Ramos (cell line): ENCODE results near the gene PPFIBP2.

Experiments
- in situ Hi-C: fragments of 300-500 bp; cut with MboI; formaldehyde crosslinking; loops from one replicate; pipeline ENCODE4 v1.14.3; 2022; ENCODE audit warnings: low sequenced_read_pairs; ENCODE audit not compliant: unreplicated experiment

Gene PPFIBP2

DNA sequence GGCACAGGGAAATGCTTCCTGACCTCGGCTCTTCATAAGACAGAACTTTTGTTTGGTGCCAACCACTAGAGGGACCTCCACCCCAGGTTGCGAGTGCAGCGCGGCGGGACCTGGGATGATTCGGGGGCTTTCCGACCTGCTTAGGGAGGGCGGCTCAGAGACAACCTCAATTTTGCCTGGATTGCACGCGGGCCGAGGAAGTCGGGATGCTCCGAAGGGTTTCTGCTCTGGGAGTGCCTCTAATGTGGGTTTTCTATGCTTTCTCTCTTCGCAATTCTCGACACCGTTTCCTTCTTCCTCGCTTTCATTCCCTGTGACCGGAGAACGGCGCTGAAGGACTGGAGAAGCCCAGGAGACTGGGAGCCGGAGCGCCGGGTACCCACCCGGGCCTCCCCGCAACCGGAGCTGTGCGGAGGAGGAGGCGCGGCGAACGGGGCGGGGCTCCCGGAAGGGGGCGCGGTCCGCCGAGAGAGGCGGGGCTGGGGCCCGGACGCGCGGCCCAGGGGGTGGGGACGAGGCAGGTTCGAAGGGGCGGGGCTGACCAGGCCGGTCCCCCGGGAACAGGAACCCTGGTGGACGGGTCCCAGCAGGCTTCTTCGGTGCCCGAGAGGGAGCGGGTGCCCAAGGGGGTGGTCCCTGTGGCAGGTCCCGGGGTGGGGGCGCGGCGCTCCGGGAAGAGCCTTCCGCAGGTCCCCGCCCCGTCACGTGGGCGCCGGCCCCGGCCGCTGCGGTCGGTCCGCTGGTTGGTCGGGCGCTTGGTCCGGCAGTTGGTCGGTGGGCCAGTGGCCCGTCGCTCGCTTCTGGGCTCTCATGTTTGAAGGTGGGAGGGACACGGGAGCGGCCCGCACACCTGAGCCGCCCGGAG lies at the start of gene PPFIBP2:
TSS of gene PPFIBP2 (plus strand) at position 766 of the 865 bp plus-strand sequence. CDS start 35,477 bp downstream, outside the sequence.
- in situ Hi-C loops: no loop called here

DNA sequence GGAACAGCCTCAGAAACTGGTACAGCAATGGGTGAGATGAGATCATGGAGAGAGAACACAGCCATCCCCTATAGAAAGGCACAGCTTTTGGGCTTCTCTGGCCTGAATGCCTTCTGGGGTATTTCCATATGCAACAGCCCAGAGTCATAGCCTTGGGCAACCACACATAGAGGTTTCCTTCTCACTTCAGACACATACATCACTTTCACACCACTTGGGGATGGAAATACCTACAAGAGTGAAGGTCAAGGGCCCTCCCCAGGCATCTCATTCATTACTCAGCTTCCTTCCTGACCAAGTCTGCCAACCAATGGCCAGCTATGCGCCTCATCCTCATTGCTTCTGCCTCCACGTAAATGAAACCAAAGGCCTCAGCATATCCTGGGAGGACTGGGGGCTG lies 46.1 kb upstream of the PPFIBP2 start:
- in situ Hi-C loops: no loop called here

DNA sequence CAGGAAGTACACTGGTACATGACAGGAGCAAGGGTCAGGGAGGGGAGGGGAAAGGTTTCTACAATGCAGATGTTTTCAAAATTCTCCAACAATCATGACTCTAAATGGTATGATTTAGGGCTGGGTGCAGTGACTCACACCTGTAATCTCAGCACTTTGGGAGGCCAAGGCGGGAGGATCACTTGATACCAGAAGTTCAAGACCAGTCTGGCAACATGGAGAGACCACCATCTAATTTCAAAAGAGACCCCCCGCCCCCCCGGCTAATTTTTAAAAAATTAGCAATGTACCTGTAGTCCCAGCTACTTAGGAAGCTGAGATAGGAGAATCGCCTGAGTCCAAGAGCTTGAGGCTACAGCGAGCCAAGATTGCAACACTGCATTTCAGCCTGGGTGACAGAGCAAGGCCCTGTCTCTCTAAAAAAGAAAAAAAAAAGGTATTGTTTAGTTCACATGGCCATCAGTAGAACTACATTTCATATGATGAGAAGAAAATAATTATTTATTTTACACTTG lies 44.4 kb upstream of the PPFIBP2 start:
- in situ Hi-C loops: no loop called here

DNA sequence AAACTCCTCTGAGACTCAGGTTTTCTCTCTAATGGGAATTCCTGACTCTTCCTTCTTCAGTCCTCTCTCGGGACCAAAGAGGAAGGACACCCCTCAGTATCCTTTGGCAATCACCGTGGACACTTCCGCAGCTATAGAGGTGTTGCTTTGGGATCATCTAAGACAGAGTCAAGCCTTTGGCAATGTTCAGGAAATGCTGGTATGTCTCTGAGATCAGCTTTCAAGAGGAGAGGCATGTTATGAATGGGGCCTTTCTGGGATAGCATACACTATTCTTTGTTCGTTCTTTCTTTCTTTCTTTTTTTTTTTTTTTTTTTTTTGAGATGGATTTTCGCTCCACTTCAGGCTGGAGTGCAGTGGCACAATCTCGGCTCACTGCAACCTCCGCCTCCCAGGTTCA lies 42.7 kb upstream of the PPFIBP2 start:
- in situ Hi-C loops: no loop called here

DNA sequence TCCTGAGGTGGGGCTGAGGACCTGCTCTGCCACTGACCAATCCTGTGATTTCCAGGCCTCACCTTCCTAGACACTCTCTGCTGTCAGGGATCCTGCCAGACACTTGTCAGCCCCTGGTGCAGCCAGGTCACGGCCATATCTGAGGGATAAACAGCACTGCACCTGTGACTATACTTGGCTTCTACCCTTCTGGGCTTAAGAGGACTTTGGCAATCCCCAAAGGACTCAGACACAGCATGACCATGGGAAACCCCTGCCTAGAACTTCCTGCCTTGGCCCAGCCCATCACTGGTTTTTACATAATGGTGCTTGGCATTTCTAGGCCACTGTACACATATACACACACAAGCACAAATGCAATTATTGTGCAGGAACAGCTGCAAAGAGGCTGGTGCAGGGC lies 40.1 kb upstream of the PPFIBP2 start:
- in situ Hi-C loops: no loop called here

DNA sequence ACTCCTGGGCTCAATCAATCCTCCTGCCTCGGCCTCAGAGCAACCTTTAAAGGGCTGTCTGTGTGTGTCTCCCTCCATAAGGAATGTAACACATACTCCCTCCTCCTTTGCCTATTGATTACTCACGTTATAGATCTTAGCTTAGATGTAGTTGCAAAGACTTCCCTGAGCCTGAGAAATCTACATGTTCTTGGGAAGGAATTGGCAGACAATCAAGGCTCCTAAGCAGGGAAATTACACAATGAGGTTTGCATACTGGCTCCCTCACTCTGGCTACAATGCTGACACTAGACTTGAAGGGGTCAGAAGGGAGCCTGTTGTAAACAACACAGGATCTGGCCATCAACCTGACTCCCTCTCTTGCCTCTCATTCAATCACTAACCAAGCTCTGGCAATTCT lies 33.7 kb upstream of the PPFIBP2 start:
- in situ Hi-C loops: no loop called here

DNA sequence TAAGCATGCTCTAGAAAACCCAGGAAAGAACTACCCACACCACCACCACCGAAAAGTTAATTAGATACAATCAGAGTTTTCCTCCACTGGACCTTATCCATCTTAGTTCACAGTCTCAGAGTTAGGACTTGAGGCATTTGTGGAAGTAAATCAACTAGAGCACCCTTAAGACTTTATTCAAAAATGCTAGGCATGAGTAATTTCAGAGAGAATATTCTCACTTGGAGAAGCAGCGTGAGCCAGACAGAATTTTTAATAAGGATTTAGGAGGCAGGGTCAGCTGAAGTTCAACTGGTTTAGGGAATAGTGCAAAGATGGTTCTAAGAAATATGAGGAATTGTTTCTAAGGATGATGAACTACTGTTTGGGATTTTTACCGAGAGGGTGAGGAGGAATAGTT lies 29.7 kb upstream of the PPFIBP2 start:
- in situ Hi-C loops: no loop called here

DNA sequence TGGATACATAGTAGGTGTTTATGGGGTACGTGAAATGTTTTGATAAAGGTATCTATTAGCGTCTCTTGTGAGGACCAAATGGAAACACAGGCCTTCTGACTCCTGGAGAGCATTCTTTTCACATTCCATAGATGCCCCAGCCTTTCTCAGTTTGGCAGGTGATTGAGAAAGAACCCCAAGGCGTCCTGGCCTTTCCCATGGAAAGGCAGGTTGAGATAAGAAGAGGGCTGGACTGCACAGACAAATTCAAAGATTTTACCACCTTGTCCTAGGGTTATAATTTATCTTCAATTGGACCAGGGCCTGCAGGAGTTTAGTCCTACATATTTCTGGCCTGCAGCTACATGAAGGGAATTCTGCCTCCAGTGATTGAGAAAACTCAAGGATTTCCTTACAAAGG lies 29.2 kb upstream of the PPFIBP2 start:
- in situ Hi-C loops: no loop called here

DNA sequence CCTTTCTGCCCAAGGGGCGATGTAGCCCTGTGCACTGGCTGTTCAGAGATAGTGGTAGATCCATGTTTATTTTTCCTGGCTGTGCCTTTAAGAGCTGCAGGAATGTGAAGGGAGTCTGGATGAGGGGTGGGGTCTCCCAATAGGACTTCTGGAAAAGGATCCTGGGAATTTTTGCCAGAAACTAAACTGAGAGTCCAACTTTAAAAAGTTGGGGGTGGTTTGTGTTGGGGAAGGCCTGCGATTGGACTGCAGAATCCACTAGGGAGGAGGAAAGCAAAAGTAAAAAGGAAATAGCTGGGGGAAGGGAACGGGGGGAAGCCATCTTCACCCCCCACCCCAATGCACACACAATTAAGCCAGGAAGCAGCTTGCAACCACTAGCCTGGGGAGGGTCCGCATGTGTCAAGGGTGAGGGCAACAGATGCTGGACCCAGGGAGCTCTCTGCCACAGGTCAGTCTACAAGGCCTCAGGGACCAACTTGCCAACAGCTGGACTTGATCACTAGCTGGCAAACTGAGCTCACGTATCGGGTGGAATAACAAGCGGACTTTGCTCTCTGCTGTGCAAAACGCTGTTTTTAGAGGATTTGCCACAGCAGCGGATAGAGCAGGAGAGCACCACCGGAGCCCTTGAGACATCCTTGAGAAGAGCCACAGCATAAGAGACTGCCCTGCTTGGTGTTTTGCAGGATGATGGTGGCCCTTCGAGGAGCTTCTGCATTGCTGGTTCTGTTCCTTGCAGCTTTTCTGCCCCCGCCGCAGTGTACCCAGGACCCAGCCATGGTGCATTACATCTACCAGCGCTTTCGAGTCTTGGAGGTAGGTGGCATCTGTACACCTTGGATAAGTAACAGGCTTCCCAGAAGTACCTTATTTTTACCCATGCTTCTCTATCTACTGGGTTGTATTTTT lies 28.4 kb upstream of the PPFIBP2 start, which contains the start of gene OLFML1:
TSS of gene OLFML1 (plus strand) at position 321 of the 912 bp plus-strand sequence. CDS start at position 691, 370 bp downstream.
- in situ Hi-C loops: no loop called here

DNA sequence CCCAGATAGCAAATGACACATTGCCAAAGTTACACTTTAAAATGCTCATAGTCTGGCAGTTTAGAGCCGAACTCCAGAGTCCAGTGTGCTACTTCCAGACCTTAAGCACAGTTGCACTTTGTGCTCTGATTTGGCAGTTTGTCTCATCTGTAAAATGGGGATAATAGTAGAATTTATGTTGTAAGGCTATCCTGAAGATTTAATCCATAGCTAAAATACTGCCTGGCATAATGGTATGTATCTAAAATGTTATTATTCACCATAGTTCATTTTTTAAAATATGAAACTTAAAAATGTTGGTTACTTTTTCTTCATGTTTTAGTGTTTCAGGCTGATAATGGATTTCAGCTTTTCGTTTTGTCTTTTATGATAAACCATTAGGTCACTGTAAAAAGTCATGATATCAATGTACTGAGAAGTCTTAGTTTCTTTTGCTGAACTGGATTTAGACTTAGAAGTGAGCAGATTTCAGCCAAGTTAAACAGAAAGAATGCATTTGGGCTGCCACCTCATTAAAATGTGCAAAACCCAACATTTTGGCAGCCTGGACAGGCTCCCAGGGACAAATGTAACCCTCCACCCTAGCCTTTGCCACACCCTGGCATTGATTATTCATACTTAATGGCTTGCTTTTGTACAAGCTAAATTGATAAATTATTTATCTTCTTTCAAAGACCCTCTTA lies 27.6 kb upstream of the PPFIBP2 start:
- in situ Hi-C loops: no loop called here

DNA sequence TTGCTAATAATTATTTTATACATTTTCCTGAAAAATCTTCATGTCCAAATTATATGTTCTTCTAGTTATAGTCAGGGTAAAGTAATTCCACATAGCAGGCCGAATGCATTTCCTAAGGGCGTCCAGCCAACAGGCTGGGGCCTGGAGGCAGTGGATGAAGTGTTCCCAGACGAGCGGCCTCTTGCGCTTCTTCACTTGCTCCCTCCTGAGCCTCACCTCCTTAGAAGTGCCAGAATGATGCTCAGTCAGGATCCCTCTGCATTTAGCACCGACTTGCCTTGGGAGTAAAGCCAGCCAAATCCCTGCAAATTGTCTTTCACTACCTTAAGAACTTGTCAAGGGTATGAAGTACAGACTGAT lies 27.0 kb upstream of the PPFIBP2 start:
- in situ Hi-C loops: no loop called here

DNA sequence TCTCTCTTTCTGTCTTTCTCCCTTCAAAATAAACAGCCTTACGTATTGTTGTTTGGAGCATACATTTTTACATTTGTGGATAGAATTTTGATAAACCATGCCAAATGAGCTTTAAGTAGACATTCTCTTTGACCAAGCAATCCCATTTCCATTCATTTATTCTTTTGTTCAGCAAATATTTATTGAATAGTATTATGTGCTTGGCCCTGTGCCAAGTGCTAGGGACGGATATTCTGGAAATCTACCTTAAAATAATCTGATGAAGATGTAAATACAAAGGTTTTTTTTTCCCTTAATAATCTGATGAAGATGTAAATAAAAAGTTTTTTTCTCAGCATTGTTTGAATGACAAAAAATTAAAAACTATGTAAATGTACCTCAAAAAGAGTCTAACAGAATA lies 26.4 kb upstream of the PPFIBP2 start:
- in situ Hi-C loops: no loop called here

DNA sequence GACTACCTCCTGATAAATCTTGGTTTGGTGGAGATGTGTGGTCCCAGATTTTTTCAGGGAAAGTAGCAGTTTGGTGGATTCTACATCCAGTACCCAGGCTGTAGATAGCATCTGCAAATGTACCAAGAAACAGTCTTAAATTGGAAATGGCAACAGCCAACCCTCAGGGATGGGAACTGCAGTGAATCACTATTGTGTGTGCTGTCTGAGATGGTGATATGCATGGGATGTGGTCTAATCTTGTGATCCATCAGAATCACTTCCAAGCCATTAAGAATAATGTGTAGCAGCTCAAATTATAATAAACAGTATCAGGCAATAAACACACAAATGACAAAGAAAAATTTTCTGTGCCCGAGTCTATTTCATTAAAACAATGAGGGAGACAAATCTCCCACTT lies 25.1 kb upstream of the PPFIBP2 start:
- in situ Hi-C loops: no loop called here

DNA sequence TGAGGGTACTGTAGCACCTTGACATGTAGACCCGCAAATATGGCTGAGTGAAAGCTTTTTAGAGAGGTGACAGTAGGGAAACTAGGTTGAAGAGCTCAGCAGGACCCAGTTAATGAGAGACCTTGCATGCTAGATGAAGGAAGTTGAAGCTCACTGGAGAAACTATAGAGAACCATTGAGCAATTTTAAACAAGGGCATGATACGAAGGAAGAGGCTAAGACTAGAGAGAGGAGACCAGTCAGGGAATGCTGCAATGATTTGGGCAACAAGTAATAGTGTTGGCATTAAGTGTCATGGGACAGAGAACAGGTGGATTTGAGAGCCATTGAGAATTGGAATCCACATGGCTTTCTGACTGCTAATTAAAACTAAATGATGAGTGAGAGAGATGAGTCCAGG lies 24.4 kb upstream of the PPFIBP2 start:
- in situ Hi-C loops: no loop called here

DNA sequence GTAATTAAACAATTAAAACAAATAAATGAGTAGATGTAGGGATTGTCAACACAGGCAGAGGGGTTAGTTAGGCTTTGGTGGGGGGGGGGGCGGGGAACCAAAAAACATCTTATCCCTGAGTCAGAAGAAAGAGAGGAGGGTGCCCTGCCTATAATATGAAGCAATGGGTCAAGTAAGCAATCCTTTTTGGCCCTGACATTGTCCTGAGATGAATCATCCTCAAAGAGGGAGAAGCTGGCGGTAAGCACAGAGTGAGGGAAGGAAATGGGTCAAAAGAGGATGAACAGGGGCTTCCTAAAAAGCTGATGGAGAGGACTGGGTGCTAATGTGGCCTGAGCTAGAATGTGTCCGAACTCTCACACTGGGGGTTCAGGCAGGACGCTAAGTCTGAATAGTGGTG lies 23.7 kb upstream of the PPFIBP2 start:
- in situ Hi-C loops: no loop called here

DNA sequence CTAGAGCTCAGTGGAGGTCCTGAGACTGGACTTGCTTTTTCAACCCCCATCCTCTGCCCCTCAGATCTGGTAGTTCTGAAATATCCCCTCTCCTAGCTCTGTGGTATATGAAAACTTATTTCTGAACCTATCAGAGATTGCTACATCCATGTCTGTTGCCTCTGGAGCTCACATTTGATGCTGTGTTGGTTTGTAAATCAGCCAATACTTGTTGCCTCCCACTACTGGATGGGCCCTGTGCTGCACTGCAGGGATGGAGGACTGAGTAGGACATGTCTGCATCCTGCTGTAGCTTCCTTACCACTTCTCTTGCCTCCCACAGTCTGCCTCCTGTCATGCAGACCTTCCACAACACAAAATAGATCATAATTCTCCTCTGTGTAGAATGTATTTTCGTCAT lies 23.3 kb upstream of the PPFIBP2 start:
- in situ Hi-C loops: no loop called here

DNA sequence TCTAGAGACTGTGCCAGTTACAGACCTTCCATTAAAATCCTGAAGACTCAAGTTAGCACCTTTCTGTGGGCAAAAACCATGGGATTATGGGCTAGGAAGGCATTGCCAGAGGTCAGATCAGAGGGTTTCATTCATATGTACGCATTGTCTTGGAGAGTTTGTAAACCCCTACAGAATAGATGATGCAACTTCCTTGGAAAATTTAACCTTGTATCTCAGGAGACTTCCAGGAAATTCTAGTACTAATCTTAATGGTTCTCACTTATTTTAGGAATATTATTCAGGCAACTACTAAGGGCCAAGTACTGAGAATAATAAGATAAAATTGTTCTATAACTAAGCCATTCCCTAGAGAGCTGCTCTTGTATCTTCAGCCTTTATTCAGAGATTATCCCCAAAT lies 21.5 kb upstream of the PPFIBP2 start:
- in situ Hi-C loops: no loop called here

DNA sequence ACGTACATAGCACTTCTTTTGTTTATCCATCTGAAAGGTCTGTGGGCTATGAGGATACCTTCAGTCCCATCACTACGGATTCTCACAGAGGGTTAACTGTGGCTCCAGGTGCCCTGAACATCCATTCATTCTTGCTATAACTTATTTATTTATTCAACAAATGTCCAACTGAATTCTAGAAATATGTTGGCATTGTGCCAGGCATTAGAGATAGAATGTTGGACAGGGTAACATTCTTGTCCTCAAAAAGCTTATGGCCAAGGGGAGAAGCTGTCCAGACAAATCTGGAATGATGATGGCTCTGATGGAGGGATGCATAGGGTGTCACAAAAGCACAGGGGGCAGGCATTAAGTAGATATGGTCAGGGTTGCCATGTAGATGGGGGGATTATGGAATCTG lies 20.1 kb upstream of the PPFIBP2 start:
- in situ Hi-C loops: no loop called here

DNA sequence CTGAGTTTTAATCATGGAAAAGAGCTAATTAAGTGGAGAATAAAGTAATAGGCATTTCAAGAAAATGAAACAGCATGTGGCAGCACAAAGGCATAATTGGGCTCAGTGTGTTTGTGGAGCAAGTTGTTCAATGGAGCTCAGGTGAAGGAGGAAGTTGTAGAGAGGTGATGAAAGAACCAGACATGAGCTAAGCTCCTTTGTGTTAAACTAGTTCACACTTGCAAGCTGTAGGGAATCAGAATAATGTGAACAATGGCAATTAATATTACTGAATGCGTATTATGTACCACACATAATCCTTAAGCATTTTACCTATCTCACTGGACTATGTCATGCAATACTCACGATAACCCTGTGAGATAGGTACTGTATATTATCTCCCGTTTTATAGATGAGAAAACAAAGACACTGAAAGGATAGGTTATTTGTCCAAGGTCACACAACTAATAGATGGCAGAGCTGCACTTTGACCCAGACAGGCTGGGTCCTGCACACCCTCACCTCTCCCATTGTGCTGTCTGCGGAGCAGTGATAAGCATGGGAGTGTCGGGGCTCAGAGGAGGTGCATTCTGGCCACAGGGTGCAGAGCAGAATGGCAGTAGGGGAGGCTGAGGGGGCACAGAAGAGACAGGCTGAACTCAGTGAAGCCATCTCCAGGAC lies 19.6 kb upstream of the PPFIBP2 start:
- in situ Hi-C loops: no loop called here
